ENCODE measurements around the gene DTWD2. TPM values are rescaled to one million over a fixed set of nuclear protein-coding genes. Genes with fewer than 3 reads are reported as not detected.
A peak's percentile ranks its signal among the peaks of the same experiment; 100 is the strongest.
"Not testable (repeated sequence)": the region's sequence is repeated elsewhere in the genome, so short reads cannot be mapped to it uniquely, and the experiment has no call there.

DTWD2 gene
- total RNA-seq, 1 experiment from 2014 or later = 10.9 TPM

DNA sequence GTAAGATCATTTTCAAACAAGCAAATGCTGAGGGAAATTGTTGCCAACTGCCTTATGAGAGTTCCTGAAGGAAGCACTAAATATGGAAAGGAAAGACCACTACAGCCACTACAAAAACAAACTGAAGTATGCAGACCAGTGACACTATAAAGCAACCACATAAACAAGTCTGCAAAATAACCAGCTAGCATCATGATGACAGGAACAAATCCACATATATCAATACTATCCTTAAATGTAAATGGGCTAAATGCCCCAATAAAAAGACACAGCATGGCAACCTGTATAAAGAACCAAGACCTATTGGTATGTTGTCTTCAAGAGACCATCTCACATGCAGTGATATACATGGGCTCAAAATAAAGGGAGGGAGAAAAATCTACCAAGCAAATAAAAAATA lies 113.2 kb downstream of the DTWD2 start:
- no peak for DNase-seq (ENCODE audit: low spot score)

- no peak for DNase-seq (ENCODE audit: low spot score)
Observed at GRCh38 chr5:118873417-118873816, 114.9 kb downstream of the DTWD2 start.

DNA sequence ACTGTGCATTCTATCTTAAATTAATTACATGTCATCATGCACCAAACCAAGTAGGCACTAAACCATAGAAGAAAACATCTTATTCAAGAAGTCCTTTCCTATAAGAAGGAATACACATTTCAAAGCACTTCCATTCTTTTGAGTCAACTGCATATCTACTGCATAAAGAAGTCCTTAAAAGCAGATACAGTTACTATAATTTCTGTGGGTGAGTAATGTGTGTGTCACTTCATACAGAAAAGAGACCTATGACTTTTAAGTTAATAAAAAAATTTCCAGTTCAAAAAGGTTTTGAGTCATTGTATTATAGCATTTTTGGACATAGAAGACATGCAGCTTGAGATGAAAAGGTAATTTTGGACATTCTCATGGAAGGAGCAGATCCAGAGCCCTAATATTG lies 125.0 kb downstream of the DTWD2 start:
- no peak for DNase-seq (ENCODE audit: low spot score)

- DNase-seq (ENCODE audit: low spot score) = no peak
Observed at GRCh38 chr5:118862596-118862995, 125.8 kb downstream of the DTWD2 start.

DNA sequence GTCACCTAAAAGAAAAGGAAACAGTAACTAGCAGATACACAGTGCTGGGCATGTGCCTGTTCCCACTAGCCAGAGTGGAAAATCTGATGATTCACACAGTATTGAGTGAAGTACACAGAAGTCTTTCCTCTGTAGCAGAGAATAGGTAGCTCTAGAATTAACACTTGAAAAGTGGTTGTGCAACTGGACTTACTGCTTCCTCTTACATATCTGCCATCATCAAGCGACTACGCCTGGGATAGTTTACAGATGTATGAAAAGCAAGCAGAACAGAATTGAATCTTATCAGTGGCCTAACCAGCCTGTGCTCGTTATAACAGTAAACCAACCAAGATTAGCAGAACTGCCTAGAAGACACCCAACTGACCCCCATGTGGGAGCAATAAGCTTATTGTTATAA lies 130.6 kb downstream of the DTWD2 start:
- no peak for DNase-seq (ENCODE audit: low spot score)

DNA sequence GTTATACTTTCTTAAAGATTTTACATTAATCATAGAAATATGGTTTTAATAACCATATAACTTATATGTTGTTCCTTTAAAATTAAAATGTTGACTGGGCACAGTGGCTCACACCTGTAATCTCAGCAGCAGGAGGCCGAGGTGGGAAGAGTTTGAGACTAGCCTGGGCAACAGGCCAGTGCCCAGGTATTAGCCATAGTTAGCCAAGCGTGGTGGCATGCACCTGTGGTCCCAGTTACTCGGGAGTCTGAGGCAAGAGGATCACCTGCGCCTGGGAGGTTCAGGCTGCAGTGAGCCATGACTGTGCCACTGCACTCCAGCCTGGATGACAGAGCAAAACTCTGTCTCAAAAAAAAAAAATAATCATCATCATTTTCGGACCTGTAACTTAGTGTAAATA lies 133.5 kb downstream of the DTWD2 start:
- no peak for DNase-seq (ENCODE audit: low spot score)

GRCh38 chr5:118851785-118852184 lies 136.6 kb downstream of the DTWD2 start:
- not testable (repeated sequence) for DNase-seq (ENCODE audit: low spot score)

DNA sequence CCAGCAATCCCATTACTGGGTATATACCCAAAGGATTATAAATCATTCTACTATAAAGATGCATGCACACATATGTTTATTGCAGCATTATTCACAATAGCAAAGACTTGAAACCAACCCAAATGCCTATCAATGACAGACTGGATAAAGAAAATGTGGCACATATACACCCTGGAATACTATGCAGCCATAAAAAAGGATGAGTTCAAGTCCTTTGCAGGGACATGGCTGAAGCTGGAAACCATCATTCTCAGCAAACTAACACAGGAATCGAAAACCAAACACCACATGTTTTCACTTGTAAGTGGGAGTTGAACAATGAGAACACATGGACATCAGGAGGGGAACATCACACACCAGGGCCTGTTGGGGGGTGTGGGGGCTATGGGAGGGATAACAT lies 138.8 kb downstream of the DTWD2 start:
- DNase-seq (ENCODE audit: low spot score) = not testable (repeated sequence)

DNA sequence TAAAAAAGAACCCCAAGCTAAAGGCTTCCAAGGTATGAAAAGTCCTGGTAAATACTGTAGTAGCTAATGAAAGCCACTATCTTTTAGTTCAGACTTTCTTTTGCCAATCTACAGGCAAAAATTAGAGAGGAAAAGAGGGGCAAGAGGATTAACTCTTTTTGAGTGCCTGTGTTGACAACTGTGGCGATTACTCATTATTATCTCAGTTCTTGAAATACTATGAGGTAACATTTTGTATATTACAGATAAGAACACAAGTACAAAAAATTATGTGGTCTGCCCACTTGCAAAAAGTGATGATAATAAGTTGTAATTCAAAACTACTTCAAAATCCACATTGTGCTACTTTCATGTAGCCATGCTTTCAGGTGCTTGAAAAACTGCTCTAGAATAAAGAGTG lies 144.0 kb downstream of the DTWD2 start:
- no peak for DNase-seq (ENCODE audit: low spot score)

DNA sequence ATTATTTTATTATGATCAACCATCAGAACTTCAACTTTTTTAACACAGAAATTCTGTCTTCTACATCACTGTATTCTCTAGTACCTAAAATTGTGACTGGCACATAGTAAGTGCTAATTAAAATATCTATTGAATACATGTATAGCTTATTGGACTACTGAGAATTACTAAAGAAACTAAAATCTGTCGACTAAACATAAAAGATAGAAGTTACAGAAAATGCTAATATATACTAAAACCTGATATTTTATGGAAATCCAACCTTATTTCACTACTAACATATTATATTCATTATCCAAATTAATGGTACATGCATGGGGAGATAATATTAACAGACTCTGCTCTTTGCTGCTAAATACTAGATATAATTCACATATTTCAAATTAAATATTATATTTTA lies 153.6 kb downstream of the DTWD2 start:
- DNase-seq (ENCODE audit: low spot score) = no peak

DNA sequence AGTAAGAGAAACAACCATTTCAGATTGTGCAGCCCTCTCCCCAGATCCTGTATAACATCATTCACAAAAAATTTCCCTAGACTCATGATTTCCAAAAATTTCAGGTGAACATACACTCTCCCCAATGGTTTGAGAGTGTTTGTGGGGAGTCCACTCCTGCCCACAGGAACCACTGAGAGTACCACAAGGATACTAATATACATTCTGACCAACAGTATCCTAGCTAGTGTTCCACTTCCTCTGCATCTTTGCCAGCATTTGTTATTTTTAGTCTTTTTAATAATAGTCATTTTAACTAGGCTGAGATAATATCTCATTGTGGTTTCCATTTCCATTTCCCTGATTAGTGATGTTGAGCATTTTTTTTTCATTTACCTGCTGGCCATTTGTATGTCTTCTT lies 155.4 kb downstream of the DTWD2 start:
- no peak for DNase-seq (ENCODE audit: low spot score)

- DNase-seq (ENCODE audit: low spot score) = no peak
Observed at GRCh38 chr5:118825226-118825625, 163.1 kb downstream of the DTWD2 start.

DNA sequence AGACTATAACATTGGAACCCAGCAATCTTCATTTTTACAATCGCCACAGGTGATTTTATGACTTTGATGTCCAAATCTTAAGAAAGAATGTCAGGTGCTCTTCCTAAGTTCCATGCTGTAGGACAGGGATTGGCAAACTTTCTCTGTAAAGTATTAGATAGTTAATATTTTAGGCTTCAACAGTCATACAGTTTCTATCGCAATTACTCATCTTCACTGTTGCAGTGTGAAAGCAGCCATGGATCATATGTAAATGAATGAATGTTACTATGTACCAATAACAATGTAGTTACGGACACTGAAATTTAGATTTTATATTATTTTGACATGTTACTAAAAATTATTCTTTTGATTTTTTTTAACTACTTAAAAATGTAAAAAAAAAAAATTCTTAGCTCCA lies 169.7 kb downstream of the DTWD2 start:
- no peak for DNase-seq (ENCODE audit: low spot score)

DNA sequence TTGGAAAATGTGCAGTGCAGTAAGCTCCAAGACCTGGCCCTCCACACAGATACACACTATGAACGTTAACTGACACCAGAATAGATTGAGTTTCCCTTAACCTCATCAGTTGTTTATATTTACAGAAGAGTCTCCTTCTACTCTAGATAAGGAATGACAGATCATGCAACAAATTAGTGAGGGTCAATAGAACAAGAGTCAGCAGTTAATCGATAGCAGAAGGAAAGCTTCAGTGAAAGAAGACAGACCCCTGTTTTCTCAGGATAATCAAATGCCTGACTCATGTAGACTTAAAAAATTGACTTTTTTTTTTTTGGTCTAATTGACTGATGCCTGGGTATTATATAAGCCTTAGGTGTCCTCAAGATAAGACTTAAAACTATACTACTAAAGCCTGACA lies 179.9 kb downstream of the DTWD2 start:
- DNase-seq (ENCODE audit: low spot score) = no peak

GRCh38 chr5:118806571-118806970 lies 181.8 kb downstream of the DTWD2 start:
- DNase-seq (ENCODE audit: low spot score) = no peak

GRCh38 chr5:118802335-118802734 lies 186.0 kb downstream of the DTWD2 start:
- no peak for DNase-seq (ENCODE audit: low spot score)

GRCh38 chr5:118796081-118796480 lies 192.3 kb downstream of the DTWD2 start:
- DNase-seq (ENCODE audit: low spot score) = no peak

DNA sequence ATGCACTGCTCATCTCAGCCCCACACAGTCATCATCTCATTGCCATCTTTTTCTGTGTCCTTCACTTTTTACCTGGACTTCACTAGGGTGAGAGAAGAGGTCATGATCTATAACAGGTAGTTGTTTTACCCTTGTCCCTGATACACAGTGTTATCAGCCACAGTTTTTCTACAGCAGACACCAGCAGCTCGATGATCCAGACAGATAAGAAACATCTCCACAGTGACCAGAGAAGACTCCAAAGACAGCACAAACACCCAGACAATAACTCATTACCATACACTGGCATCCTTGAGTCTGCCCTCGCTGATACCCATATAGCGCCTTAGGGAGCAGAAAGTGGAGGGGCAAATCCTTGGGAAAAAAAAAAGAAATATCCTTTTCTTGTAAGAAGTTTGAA lies 194.1 kb downstream of the DTWD2 start:
- no peak for DNase-seq (ENCODE audit: low spot score)

GRCh38 chr5:118793652-118794051 lies 194.7 kb downstream of the DTWD2 start:
- DNase-seq (ENCODE audit: low spot score) = no peak

DNA sequence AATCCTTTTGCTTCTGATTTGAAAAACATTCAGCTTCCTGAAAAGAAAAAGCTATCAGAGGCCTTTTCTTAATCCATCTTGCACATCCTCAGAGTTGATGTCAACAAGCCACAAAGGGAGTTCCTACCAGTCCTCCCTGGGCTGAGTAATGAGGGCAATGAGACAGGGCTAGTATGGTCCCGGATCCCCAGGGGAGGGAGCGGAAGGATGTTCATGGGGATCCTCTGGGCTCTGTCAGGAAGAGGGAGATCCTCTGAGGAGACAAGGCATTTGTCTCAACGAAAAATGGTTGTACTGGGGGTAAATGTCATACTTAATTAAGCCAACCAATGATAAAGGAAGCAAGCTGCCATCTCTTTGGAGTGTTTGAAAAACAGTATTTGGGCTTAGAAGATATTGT lies 195.3 kb downstream of the DTWD2 start:
- DNase-seq (ENCODE audit: low spot score) = no peak

GRCh38 chr5:118791926-118792734 lies 196.2 kb downstream of the DTWD2 start:
- DNase-seq (ENCODE audit: low spot score) = peak; percentile 73

GRCh38 chr5:118789366-118789765 lies 199.0 kb downstream of the DTWD2 start:
- no peak for DNase-seq (ENCODE audit: low spot score)

GRCh38 chr5:118788351-118788750 lies 200.0 kb downstream of the DTWD2 start:
- DNase-seq (ENCODE audit: low spot score) = no peak
